Astrocyte (in vitro differentiated cells and primary cell): ENCODE measurements around the gene KCNG2.

Experiments used
- CTCF ChIP-seq: IDR thresholded peaks from 2 replicates; pipeline ENCODE4 v1.5.1; 2011; ENCODE audit warnings: low read depth, mild to moderate bottlenecking, inconsistent platforms, low read length, moderate library complexity; ENCODE audit not compliant: insufficient read depth
- EZH2 ChIP-seq: IDR thresholded peaks from 2 replicates; pipeline ENCODE4 v1.6.1; 2012; ENCODE audit warnings: mild to moderate bottlenecking, low read length, inconsistent platforms; ENCODE audit not compliant: insufficient read depth

- no peak for TF ChIP-seq CTCF
- TF ChIP-seq EZH2: no peak
Measured at GRCh38 chr18:79853303-79853992, 55.7 kb downstream of the KCNG2 start.
